ENCODE measurements around the gene HARBI1.

HARBI1 gene

DNA sequence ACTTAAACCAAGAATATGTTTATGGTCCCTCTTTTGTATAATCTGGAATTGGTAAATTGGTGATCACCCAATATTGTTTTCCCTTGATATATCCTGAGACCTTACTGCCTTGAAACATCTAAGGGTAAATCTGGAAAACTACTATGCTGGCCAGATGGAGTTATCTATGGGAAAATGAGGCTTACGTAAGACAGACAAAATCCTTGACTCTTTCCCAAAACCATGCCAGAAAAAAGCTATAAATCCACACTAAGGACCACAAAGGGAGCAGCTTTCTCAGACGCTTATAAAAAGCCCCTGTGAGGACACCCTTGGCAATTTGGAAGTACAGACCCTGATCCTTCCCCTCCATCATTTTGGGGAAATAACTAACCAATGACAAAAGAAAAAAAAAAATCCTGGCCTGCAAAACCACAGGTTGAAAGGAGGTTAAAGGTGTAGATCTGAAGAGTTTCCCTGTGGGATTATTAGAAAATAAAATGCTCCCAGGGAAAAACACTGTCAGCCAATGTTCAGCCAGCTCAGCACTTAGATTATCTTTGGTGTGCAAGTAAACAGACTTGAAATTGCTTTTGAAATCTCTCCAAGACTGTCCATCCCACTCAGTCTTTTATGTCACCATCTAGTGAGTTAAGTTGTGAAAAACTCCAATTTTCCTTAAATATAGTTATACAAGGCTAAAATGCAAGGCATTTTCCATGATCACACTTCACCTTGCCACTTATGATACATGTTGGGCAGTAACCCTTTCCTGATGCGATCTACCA lies 16.6 kb downstream of the HARBI1 start:
- H3K4me3 ChIP-seq (ENCODE audit: low read length) = no peak overlapping the region
- DNase-seq (ENCODE audit: low read depth) = no peak
- TF ChIP-seq, protein P1, sequence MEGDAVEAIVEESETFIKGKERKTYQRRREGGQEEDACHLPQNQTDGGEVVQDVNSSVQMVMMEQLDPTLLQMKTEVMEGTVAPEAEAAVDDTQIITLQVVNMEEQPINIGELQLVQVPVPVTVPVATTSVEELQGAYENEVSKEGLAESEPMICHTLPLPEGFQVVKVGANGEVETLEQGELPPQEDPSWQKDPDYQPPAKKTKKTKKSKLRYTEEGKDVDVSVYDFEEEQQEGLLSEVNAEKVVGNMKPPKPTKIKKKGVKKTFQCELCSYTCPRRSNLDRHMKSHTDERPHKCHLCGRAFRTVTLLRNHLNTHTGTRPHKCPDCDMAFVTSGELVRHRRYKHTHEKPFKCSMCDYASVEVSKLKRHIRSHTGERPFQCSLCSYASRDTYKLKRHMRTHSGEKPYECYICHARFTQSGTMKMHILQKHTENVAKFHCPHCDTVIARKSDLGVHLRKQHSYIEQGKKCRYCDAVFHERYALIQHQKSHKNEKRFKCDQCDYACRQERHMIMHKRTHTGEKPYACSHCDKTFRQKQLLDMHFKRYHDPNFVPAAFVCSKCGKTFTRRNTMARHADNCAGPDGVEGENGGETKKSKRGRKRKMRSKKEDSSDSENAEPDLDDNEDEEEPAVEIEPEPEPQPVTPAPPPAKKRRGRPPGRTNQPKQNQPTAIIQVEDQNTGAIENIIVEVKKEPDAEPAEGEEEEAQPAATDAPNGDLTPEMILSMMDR (IDR thresholded peaks at IDR 0.05; ENCODE audit: insufficient read depth, low read depth, low read length, missing control alignments) = no peak

DNA sequence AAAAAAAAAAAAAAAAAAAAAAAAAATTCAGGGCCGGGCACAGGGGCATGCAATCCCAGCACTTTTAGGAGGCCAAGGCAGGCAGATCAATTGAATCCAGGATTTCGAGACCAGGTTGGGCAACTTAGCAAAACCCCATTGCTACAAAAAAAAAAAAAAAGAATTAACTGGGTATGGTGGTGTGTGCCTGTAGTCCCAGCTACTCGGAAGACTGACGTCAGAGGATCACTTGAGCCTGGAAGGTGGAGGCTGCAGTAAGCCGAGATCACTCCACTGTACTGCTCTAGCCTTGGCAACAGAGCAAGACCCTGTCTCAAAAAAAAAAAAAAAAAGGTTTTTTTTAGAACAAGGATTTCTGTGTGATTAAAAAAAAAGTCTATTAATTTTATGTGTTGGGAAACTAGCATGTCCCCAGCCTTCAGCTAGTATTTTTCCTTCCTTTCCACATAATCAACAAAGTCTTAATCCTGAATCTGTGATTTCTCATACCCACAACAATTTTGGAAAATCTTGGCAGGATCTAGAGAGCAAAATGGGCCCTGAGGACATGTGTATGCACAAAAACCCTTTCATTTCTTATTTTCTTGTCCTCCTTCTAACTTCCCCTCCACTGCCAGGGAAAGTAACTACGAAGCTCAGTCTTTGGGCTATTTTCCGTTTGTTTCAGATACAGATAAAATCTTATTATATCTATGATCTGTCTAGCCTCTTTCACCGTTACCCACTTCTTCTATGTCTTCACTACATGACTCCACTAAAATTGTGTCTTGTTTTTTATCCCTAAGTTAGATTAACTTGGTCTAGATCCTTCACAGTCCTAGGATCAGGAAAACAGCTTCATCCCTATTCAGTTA lies 17.5 kb downstream of the HARBI1 start:
- no peak for DNase-seq (ENCODE audit: low read depth)
- H3K4me3 ChIP-seq (ENCODE audit: low read length) = no peak overlapping the region

DNA sequence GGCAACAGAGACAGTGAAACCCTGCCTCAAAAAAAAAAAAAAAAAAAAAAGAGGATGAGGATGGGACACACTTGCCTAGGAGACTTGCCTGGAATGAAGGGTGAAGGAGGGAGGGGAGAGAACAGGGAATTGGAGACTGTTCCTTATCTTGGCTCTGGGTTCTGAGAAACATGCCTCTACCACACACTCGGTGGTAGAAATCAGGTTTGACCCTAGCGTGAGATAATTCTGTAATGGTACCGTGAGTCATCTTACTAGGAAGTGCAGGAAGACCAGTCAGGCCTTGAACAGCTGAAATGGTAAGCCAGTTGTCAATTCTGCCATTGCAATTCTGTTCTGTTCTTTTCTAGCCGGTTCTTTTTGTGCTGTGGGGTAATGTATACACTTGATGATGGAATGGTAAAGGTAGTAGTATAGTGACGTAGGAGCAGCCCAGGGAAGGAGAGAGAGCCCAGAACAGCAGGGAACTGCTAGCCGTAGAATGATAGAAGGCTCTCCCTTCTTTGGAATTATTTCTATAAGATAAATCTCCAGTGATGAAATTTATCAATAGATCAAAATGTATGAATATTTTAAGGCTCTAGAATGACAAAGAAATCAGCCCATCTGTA lies 19.3 kb downstream of the HARBI1 start:
- DNase-seq (ENCODE audit: low read depth) = peak; percentile 76
- no peak overlapping the region for H3K4me3 ChIP-seq (ENCODE audit: low read length)
- TF ChIP-seq, protein P1 (IDR thresholded peaks at IDR 0.05; ENCODE audit: insufficient read depth, low read depth, low read length, missing control alignments) = no peak

More for the DNA sequence above, 17.5 kb downstream of the HARBI1 start:
- TF ChIP-seq, protein P1 (IDR thresholded peaks at IDR 0.05; ENCODE audit: insufficient read depth, low read depth, low read length, missing control alignments) = no peak

DNA sequence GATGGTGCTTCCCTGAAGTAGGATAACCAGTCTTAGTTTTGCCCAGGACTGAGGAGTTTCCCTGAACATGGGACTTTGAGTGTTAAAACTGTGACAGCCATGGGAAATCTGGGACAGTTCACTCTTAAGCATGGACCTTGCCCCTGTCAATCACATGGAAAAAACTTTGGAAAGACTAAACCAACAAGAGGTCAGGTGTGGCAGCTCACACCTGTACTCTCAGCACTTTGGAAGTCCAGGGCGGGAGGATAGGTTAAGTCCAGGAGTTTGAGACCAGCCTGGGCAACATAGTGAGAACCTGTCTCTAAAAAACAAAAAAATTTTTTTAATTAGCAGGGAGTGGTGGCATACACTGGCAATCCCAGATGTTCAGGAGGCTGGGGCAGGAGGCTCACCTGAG lies 19.9 kb downstream of the HARBI1 start:
- no peak overlapping the region for H3K4me3 ChIP-seq (ENCODE audit: low read length)
- DNase-seq (ENCODE audit: low read depth) = no peak
- TF ChIP-seq, protein P1 (IDR thresholded peaks at IDR 0.05; ENCODE audit: insufficient read depth, low read depth, low read length, missing control alignments) = no peak

DNA sequence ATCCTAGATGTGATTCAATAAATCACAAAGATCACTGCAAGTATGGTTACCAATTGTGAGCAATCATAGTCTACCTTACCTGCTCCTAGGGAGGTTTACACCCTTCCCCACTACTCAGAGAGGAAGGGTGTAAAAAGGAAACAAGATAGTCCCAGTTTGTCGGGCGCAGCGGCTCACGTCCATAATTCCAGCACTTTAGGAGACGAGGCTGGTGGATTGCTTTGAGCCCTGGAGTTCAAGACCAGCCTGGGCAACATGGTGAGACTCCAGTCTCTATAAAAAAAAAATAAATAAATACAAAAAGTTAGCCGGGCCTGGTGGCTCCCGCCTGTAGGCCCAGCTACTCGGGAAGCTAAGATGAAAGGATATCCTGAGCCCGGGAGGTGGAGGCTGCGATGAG lies 22.2 kb downstream of the HARBI1 start:
- TF ChIP-seq, protein P1 (IDR thresholded peaks at IDR 0.05; ENCODE audit: insufficient read depth, low read depth, low read length, missing control alignments) = no peak
- no peak overlapping the region for H3K4me3 ChIP-seq (ENCODE audit: low read length)
- no peak for DNase-seq (ENCODE audit: low read depth)

DNA sequence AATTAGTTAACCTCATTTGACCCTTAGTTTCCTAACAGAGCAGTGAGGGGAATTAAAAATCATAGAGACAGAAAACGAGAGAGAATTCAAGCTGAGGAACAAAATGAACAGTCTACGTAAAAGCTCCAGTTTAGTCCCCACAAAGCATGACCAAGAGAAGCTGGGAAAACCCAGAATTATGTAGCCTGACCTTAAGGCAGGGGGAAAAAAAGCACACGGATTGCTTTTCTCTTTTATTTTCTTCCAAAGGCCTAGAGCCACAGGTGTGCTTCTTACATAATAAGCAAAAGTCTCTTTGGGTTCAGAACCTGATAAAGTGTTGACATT lies 22.7 kb downstream of the HARBI1 start:
- TF ChIP-seq, protein P1 (IDR thresholded peaks at IDR 0.05; ENCODE audit: insufficient read depth, low read depth, low read length, missing control alignments) = no peak

More for the DNA sequence above, 22.7 kb downstream of the HARBI1 start:
- DNase-seq (ENCODE audit: low read depth) = no peak
- peak overlapping the region; percentile 87 for H3K4me3 ChIP-seq (ENCODE audit: low read length)
